ENCODE data around the gene PROKR1. TPM values are rescaled to one million over a fixed set of nuclear protein-coding genes. Genes with fewer than 3 reads are reported as not detected.

The PROKR1 gene
- polyA plus RNA-seq, 1 donor (not counting 4 experiments of a cell fraction or from before 2014, with no cell fraction given): not detected

- peak; percentile 69 for FAIRE-seq
- dilution Hi-C loops (cut with MboI; ENCODE audit: extremely low pct_ligation_motif_present, low sequenced_read_pairs): no loop called here
These were observed 43.6 kb downstream of the PROKR1 start for GRCh38 chr2:68687018-68687417.

GRCh38 chr2:68689553-68690537 is 46.5 kb downstream of the PROKR1 start:
- H3K9ac ChIP-seq (ENCODE audit: control insufficient read depth, extremely low read depth, insufficient read depth, low read length): no peak overlapping the region
- no peaks in the 10 kb centered on the region for H3K9me1 ChIP-seq (ENCODE audit: control insufficient read depth, extremely low read depth, insufficient read depth, low read length)
- TF ChIP-seq, protein P1, sequence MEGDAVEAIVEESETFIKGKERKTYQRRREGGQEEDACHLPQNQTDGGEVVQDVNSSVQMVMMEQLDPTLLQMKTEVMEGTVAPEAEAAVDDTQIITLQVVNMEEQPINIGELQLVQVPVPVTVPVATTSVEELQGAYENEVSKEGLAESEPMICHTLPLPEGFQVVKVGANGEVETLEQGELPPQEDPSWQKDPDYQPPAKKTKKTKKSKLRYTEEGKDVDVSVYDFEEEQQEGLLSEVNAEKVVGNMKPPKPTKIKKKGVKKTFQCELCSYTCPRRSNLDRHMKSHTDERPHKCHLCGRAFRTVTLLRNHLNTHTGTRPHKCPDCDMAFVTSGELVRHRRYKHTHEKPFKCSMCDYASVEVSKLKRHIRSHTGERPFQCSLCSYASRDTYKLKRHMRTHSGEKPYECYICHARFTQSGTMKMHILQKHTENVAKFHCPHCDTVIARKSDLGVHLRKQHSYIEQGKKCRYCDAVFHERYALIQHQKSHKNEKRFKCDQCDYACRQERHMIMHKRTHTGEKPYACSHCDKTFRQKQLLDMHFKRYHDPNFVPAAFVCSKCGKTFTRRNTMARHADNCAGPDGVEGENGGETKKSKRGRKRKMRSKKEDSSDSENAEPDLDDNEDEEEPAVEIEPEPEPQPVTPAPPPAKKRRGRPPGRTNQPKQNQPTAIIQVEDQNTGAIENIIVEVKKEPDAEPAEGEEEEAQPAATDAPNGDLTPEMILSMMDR (optimal IDR thresholded peaks at IDR 0.05 in 1 of 3, IDR thresholded peaks at IDR 0.05 in 1 of 3, conservative IDR thresholded peaks at IDR 0.05 in 1 of 3; ENCODE audit: extremely low read depth in 1 of 3, insufficient read depth in 2 of 3, low read length in 3 of 3): no peak
- TF ChIP-seq EZH2 (IDR thresholded peaks at IDR 0.05; ENCODE audit: low read length): no peak
- H3K27ac ChIP-seq (ENCODE audit: control insufficient read depth, insufficient read depth, low read length): no peak overlapping the region
- no peaks in the 10 kb centered on the region for H3K9me3 ChIP-seq (ENCODE audit: control insufficient read depth, low read depth, low read length)
- no peak for DNase-seq (ENCODE audit: low read depth, low spot score)
- dilution Hi-C loops (cut with MboI; ENCODE audit: extremely low pct_ligation_motif_present, low sequenced_read_pairs): no loop called here
- no peaks in the 10 kb centered on the region for H3K4me1 ChIP-seq (ENCODE audit: control insufficient read depth, extremely low read depth, insufficient read depth, low read length)
- H3K36me3 ChIP-seq (ENCODE audit: control insufficient read depth in 2 of 2, extremely low read depth in 1 of 2, insufficient read depth in 2 of 2, low read length in 2 of 2): no peaks in the 10 kb centered on the region
- no peak overlapping the region for H3K4me3 ChIP-seq (ENCODE audit: control insufficient read depth in 2 of 3, extremely low read depth in 1 of 3, insufficient read depth in 2 of 3, low read depth in 1 of 3, low read length in 3 of 3)
- H3K27me3 ChIP-seq (ENCODE audit: control insufficient read depth, extremely low read depth, insufficient read depth, low read length): no peaks in the 10 kb centered on the region
- FAIRE-seq: no peak
- H3K79me2 ChIP-seq (ENCODE audit: control insufficient read depth, insufficient read depth, low read length): no peaks in the 10 kb centered on the region
- no peaks in the 10 kb centered on the region for H4K20me1 ChIP-seq (ENCODE audit: control insufficient read depth, extremely low read depth, insufficient read depth, low read length)
- H3K4me2 ChIP-seq (ENCODE audit: control insufficient read depth, extremely low read depth, insufficient read depth, low read depth, low read length): no peak overlapping the region
- H2AFZ ChIP-seq (ENCODE audit: control insufficient read depth, low read length): no peak overlapping the region

More at GRCh38 chr2:68687018-68687417, 43.6 kb downstream of the PROKR1 start:
- no peak for DNase-seq (ENCODE audit: low read depth, low spot score)
- H2AFZ ChIP-seq (ENCODE audit: control insufficient read depth, low read length): no peak overlapping the region
- no peak overlapping the region for H3K4me3 ChIP-seq (ENCODE audit: control insufficient read depth in 2 of 3, extremely low read depth in 1 of 3, insufficient read depth in 2 of 3, low read depth in 1 of 3, low read length in 3 of 3)
- no peak for TF ChIP-seq EZH2 (IDR thresholded peaks at IDR 0.05; ENCODE audit: low read length)
- TF ChIP-seq, protein P1 (optimal IDR thresholded peaks at IDR 0.05 in 1 of 3, IDR thresholded peaks at IDR 0.05 in 1 of 3, conservative IDR thresholded peaks at IDR 0.05 in 1 of 3; ENCODE audit: extremely low read depth in 1 of 3, insufficient read depth in 2 of 3, low read length in 3 of 3): no peak
- no peaks in the 10 kb centered on the region for H3K9me1 ChIP-seq (ENCODE audit: control insufficient read depth, extremely low read depth, insufficient read depth, low read length)
- H3K4me2 ChIP-seq (ENCODE audit: control insufficient read depth, extremely low read depth, insufficient read depth, low read depth, low read length): no peak overlapping the region
- H3K27ac ChIP-seq (ENCODE audit: control insufficient read depth, insufficient read depth, low read length): no peak overlapping the region
- H3K4me1 ChIP-seq (ENCODE audit: control insufficient read depth, extremely low read depth, insufficient read depth, low read length): no peaks in the 10 kb centered on the region
- H3K36me3 ChIP-seq (ENCODE audit: control insufficient read depth in 2 of 2, extremely low read depth in 1 of 2, insufficient read depth in 2 of 2, low read length in 2 of 2): no peaks in the 10 kb centered on the region
- no peaks in the 10 kb centered on the region for H4K20me1 ChIP-seq (ENCODE audit: control insufficient read depth, extremely low read depth, insufficient read depth, low read length)
- no peaks in the 10 kb centered on the region for H3K27me3 ChIP-seq (ENCODE audit: control insufficient read depth, extremely low read depth, insufficient read depth, low read length)
- H3K9ac ChIP-seq (ENCODE audit: control insufficient read depth, extremely low read depth, insufficient read depth, low read length): no peak overlapping the region
- H3K9me3 ChIP-seq (ENCODE audit: control insufficient read depth, low read depth, low read length): no peaks in the 10 kb centered on the region
- no peaks in the 10 kb centered on the region for H3K79me2 ChIP-seq (ENCODE audit: control insufficient read depth, insufficient read depth, low read length)
